GM19452 (cell line): ENCODE data around the gene TTC28.

Experiments
- ATAC-seq: cut with Tn5 transposase; IDR thresholded peaks from one replicate; pipeline ENCODE4 v1.9.1; 2021; ENCODE audit not compliant: unreplicated experiment

Gene TTC28

GRCh38 chr22:27948569-27948968 is 731.1 kb downstream of the TTC28 start:
- no peak for ATAC-seq

- ATAC-seq: no peak
Observed at GRCh38 chr22:27947448-27947847, 732.2 kb downstream of the TTC28 start.

GRCh38 chr22:27941143-27941542 is 738.5 kb downstream of the TTC28 start:
- no peak for ATAC-seq

- no peak for ATAC-seq
Observed at GRCh38 chr22:27937453-27937852, 742.2 kb downstream of the TTC28 start.

GRCh38 chr22:27935897-27936296 is 743.7 kb downstream of the TTC28 start:
- ATAC-seq: no peak

GRCh38 chr22:27934069-27934468 is 745.6 kb downstream of the TTC28 start:
- ATAC-seq: no peak

GRCh38 chr22:27933186-27933983 is 746.3 kb downstream of the TTC28 start:
- ATAC-seq: no peak

- no peak for ATAC-seq
Observed at GRCh38 chr22:27930331-27931060, 749.1 kb downstream of the TTC28 start.
